GM19463 (cell line): ENCODE data around the gene IL1B.
"Not testable (repeated sequence)": the region's sequence is repeated elsewhere in the genome, so short reads cannot be mapped to it uniquely, and the experiment has no call there.

Experiments
- ATAC-seq: cut with Tn5 transposase; IDR thresholded peaks from one replicate; pipeline ENCODE4 v1.9.1; 2021; ENCODE audit warnings: mild to moderate bottlenecking, moderate library complexity; ENCODE audit not compliant: unreplicated experiment

The IL1B gene

GRCh38 chr2:112850588-112850987 is 14.0 kb upstream of the IL1B start:
- ATAC-seq = no peak

- ATAC-seq = no peak
Observed at GRCh38 chr2:112849956-112850355, 13.4 kb upstream of the IL1B start.

- ATAC-seq = no peak
Observed at GRCh38 chr2:112848833-112849232, 12.3 kb upstream of the IL1B start.

DNA sequence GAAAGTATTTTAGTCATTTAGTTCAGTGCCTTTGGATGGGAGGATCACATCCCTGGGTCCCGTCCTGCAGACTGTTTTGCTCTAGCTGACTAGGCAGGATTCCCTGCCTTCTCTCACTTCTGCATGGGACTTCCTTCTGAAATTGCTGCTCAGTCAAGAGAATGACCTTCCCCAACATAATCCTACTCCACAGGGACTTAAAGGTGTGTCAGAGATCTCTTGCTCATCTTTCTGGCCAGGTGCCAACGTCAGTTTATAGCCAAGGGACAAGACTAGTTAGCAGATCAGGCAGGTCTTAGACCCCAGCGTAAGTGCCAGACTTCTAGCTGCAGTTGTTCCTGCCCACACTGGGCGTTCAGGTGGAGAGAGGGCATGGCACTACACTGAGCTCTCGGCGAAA is 9.5 kb upstream of the IL1B start:
- no peak for ATAC-seq

- no peak for ATAC-seq
Observed at GRCh38 chr2:112843836-112844235, 7.3 kb upstream of the IL1B start.

- ATAC-seq = no peak
Observed at GRCh38 chr2:112843288-112843687, 6.7 kb upstream of the IL1B start.

GRCh38 chr2:112841295-112842044 is 4.9 kb upstream of the IL1B start:
- no peak for ATAC-seq

- ATAC-seq = no peak
Observed at GRCh38 chr2:112840068-112840445, 3.5 kb upstream of the IL1B start.

DNA sequence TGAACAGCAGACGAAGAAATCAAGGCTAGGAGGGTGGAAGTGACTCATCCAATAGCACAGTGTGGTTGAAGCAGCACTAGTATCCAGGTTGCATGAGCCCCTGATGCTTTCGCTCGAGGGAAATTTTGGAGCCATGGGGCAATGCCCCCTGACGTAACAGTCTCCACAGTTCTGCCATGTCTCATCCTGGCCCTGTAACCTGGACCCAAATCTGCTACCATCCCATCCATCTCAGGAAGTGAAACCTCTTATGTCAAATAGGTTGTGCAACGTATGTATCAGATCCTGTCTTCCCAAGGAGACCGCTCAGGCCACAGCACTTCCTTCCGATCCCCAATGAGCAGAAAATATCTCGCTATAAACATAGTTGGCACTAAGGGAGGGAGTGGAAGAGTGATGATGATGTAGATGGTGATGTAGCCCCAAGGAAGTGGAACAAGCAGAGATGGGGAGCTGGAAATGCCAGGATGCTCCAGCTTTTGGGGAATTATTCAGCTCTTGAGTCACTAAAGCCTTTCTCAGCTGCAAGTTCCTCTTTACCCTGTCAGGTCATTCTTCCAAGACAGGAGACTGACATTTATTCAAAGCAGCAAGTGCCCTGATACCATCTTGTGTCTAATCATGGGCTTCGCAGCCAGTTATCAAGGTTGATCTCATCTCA is 3.0 kb upstream of the IL1B start:
- ATAC-seq = no peak

GRCh38 chr2:112836163-112836560 is 417 bp downstream of the IL1B start:
- no peak for ATAC-seq

- ATAC-seq = no peak
Observed at GRCh38 chr2:112835536-112836162, 930 bp downstream of the IL1B start.

DNA sequence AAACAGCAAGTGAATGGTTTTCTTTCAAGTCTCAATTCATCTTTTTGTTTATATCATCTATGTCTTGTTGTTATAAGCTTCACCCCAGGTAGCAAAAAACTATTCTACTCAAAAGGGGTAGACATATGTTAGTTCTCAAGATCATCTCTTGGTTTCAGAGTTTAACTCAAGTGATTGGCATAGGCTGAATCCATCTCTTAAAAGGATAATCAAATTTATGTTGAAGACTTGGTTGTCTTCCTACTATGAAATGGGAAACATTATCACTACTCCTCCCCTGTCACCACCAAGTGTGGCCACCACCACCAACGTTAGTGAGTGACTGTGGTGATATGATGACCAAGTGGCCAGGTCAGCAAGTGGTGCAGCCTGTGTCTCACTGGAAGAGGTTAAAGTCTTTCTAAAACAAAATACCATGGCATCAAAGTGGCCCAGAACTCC is 1.5 kb downstream of the IL1B start:
- no peak for ATAC-seq

DNA sequence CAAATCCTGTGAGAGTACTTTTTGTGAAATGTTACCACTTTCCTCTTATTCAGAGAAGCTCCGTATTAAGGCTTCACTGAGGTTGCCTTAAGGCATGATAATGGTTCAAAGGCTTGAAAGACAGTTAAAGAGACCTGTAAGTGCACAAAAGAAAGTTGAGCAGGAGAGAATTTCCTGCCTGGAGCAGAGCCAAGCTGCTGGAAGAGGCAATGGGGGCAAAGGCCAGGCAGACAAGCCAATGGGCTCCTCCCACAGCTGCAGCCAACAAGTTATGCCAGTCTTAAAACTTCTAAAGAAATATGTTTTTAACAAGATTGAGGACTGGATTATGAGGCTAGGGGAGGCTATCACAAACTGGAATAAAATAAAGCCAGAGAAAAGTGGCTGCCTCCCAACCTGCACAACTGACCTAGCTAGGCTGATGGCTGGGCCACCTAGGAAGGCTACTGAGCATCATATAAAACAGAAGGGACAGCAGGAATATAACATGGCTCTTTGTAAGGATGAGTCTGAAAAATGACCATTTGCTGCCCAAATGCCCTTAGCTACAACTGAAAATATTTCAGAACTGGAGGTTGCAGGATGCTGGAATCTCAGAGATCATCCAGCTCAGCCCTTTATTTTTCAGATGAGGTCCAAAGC is 2.1 kb downstream of the IL1B start:
- no peak for ATAC-seq

DNA sequence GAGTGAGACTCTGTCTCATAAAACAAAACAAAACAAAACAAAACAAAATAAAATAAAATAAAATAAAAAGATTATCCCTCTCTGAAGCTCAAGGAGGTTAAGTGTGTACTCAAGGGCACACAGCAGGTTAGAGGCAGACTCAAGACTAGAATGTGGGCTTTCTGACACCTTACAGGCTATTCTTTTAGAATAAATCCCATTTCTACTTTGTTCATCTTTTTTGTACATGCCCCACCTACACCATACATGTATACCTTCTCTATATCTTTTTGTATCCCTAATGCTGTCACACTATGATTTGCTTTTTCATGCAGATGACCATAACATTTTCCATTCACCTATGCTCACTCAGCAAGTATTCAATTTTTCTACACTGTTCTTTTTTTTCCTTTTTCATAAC is 2.6 kb downstream of the IL1B start:
- no peak for ATAC-seq

GRCh38 chr2:112833639-112833931 is 3.0 kb downstream of the IL1B start:
- not testable (repeated sequence) for ATAC-seq

DNA sequence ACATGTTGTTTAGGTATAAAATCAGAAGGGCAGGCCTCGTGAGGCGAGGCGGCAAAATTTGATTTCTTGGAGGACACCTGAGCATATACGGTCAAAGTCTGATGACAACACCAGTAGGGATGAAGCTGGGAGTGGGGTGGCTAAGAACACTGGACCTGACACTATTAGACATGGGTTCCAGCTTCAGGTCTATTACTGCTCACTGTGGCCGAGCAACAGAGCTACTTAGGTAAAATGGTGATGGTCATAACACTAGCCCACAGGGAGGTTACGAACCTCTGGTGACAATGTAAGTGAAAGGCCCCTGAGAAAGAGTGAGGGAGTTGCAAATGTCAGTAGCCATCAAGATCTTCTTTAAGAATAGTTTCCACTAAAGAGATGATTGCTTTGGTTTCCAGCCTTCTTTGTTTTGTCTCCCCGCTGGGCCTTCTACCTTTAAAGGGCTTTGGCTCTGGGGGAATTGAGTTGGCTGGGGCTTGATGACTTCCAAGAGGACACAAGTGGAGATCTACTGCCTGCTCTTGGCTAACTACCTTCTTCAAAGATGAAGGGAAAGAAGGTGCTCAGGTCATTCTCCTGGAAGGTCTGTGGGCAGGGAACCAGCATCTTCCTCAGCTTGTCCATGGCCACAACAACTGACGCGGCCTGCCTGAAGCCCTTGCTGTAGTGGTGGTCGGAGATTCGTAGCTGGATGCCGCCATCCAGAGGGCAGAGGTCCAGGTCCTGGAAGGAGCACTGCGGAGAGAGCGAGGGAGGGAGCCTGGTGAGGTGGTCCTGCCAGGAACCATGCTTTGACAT is 3.5 kb downstream of the IL1B start:
- no peak for ATAC-seq

- no peak for ATAC-seq
Observed at GRCh38 chr2:112831946-112832840, 4.4 kb downstream of the IL1B start.

DNA sequence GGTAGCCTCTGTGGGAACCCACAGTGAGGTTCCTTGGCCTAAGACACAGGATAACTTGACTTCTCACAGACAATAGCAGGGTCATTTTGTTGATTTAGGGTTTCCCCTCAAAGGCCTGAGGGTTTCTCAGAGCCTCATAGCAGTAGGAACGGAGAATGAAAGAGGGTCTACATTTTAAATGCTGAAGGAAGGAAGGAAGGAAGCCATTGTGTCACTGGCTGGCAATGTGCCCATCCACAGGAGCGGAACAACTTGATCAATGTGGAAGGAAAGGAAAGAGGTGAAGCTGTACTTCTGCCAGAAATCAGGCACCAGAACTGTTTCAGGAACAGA is 5.1 kb downstream of the IL1B start:
- ATAC-seq = no peak

- ATAC-seq = no peak
Observed at GRCh38 chr2:112830682-112831512, 5.7 kb downstream of the IL1B start.
